NCI-H2029 treated with DMSO at 0.1 percent for 48 hours (cell line): ENCODE measurements around the gene ARHGAP1.
"Not testable (repeated sequence)": the region's sequence is repeated elsewhere in the genome, so short reads cannot be mapped to it uniquely, and the experiment has no call there.

Source experiments
- DNase-seq: peaks from one replicate; lab custom pipeline; 2025; lab: John Stamatoyannopoulos, UW

ARHGAP1 gene

GRCh38 chr11:46723359-46723680 lies 22.9 kb upstream of the ARHGAP1 start:
- no peak for DNase-seq

GRCh38 chr11:46722566-46723358 lies 22.3 kb upstream of the ARHGAP1 start:
- DNase-seq: no peak

- no peak for DNase-seq
Measured at GRCh38 chr11:46721286-46721685, 20.9 kb upstream of the ARHGAP1 start.

GRCh38 chr11:46719543-46720218 lies 19.3 kb upstream of the ARHGAP1 start:
- DNase-seq: no peak

- DNase-seq: no peak
Measured at GRCh38 chr11:46719048-46719542, 18.7 kb upstream of the ARHGAP1 start, which contains the start of gene F2. TSS of gene F2 (plus strand) at chr11:46719213. CDS start at chr11:46719236, 23 bp downstream.

GRCh38 chr11:46718155-46719019 lies 18.0 kb upstream of the ARHGAP1 start:
- DNase-seq: peak; percentile 88

GRCh38 chr11:46717825-46718154 lies 17.4 kb upstream of the ARHGAP1 start:
- not testable (repeated sequence) for DNase-seq

GRCh38 chr11:46712874-46713576 lies 12.6 kb upstream of the ARHGAP1 start:
- DNase-seq: no peak

- DNase-seq: no peak
Measured at GRCh38 chr11:46711303-46711702, 10.9 kb upstream of the ARHGAP1 start.

GRCh38 chr11:46710821-46711269 lies 10.4 kb upstream of the ARHGAP1 start:
- no peak for DNase-seq

- not testable (repeated sequence) for DNase-seq
Measured at GRCh38 chr11:46709351-46709750, 8.9 kb upstream of the ARHGAP1 start.

GRCh38 chr11:46706886-46707285 lies 6.5 kb upstream of the ARHGAP1 start:
- DNase-seq: no peak

- no peak for DNase-seq
Measured at GRCh38 chr11:46705070-46705688, 4.8 kb upstream of the ARHGAP1 start.

- no peak for DNase-seq
Measured at GRCh38 chr11:46701078-46701654, 747 bp upstream of the ARHGAP1 start.

GRCh38 chr11:46698597-46698996 lies 1.8 kb downstream of the ARHGAP1 start:
- no peak for DNase-seq

GRCh38 chr11:46697723-46698122 lies 2.7 kb downstream of the ARHGAP1 start:
- no peak for DNase-seq

GRCh38 chr11:46697303-46697702 lies 3.1 kb downstream of the ARHGAP1 start:
- no peak for DNase-seq

GRCh38 chr11:46696212-46696558 lies 4.2 kb downstream of the ARHGAP1 start:
- DNase-seq: no peak

GRCh38 chr11:46695345-46696211 lies 4.8 kb downstream of the ARHGAP1 start:
- no peak for DNase-seq

GRCh38 chr11:46694607-46695006 lies 5.8 kb downstream of the ARHGAP1 start:
- DNase-seq: no peak
